ENCODE data around the gene EPSTI1.
"Not testable (repeated sequence)": the region's sequence is repeated elsewhere in the genome, so short reads cannot be mapped to it uniquely, and the experiment has no call there.

EPSTI1 gene

DNA sequence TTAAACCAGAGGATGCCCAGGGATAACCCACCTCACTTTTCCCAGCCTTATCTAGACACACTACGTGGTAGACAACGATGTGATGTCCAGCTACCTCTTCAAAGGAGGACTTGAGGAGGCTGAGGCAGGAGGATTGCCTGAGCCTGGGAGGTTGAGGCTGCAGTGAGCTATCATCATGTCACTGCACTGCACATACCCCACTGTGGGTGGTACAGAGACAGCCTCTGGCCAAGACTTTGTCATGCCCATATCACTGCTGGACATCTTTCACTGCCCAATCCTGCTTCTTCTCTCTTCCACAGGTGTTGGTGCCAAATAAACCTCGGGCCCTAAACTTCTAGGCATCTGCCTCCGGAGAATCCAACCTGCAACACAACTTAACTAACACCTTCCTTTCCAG, 124.8 kb downstream of the EPSTI1 start:
- H3K9ac ChIP-seq (ENCODE audit: low read length), result no peak overlapping the region
- H4K12ac ChIP-seq (ENCODE audit: low read depth, low read length), result no peak overlapping the region
- H2AK5ac ChIP-seq (ENCODE audit: low read length), result no peak overlapping the region
- no peak overlapping the region for H2BK12ac ChIP-seq (ENCODE audit: low read length)
- WGBS (ENCODE audit: extremely low coverage, insufficient coverage, insufficient read length), result no CpG with 5 or more reads among the region's 4 CpGs
- H2AFZ ChIP-seq (ENCODE audit: insufficient read depth, low read length, poor library complexity), result no peak overlapping the region
- H3K79me1 ChIP-seq (ENCODE audit: low read length), result no peaks in the 10 kb centered on the region
- H3K27ac ChIP-seq (ENCODE audit: low read depth, low read length), result no peak overlapping the region
- H3K4me1 ChIP-seq (ENCODE audit: control insufficient read depth in 1 of 2, insufficient read depth in 2 of 2, low read length in 2 of 2), result peaks cover 2 to 3% of the 10 kb centered on the region in 2 experiments
- H3K79me2 ChIP-seq (ENCODE audit: control insufficient read depth, insufficient read depth, low read length, poor library complexity), result no peaks in the 10 kb centered on the region
- H2BK5ac ChIP-seq (ENCODE audit: low read depth, low read length, poor library complexity), result no peak overlapping the region
- H3K4ac ChIP-seq (ENCODE audit: low read depth, low read length), result no peak overlapping the region
- no peak overlapping the region for H2BK120ac ChIP-seq (ENCODE audit: insufficient read depth, low read length, poor library complexity)
- no peak overlapping the region for H3K23ac ChIP-seq (ENCODE audit: low read length)
- no peak overlapping the region for H4K8ac ChIP-seq (ENCODE audit: low read depth, low read length)
- H4K91ac ChIP-seq (ENCODE audit: low read depth, low read length), result no peak overlapping the region
- no peaks in the 10 kb centered on the region for H3K9me3 ChIP-seq (ENCODE audit: insufficient read depth, low read depth, low read length)
- no peak overlapping the region for H3K4me2 ChIP-seq (ENCODE audit: low read length)
- H3K18ac ChIP-seq (ENCODE audit: low read length), result no peak overlapping the region
- H3K14ac ChIP-seq (ENCODE audit: low read length), result no peak overlapping the region
- no peak for DNase-seq
- no peaks in the 10 kb centered on the region for H3K27me3 ChIP-seq (ENCODE audit: insufficient read depth, low read length)
- no peaks in the 10 kb centered on the region for H3K36me3 ChIP-seq (ENCODE audit: control insufficient read depth in 1 of 2, insufficient read depth in 2 of 2, low read length in 2 of 2)
- no peak overlapping the region for H3K4me3 ChIP-seq (ENCODE audit: low read depth, low read length)

DNA sequence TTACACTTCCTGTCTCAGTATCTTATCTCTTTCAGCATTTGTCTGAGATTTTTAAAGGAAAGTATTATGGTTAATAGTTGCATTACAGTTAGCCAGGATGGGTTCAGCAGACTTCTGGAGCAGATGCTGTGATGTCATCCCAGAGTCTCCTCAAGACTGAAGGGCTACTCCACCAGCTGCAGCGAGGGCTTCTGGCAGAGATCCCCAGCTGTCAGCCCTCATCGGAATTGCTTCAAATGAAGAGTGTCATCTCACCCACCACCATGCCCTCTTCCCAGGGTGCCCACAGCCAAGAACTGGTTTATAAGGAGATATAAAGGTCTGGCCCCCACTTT, 126.3 kb downstream of the EPSTI1 start:
- H2AK5ac ChIP-seq (ENCODE audit: low read length), result no peak overlapping the region
- no peaks in the 10 kb centered on the region for H3K9me3 ChIP-seq (ENCODE audit: insufficient read depth, low read depth, low read length)
- no peak overlapping the region for H3K9ac ChIP-seq (ENCODE audit: low read length)
- no peak overlapping the region for H3K4me2 ChIP-seq (ENCODE audit: low read length)
- H4K8ac ChIP-seq (ENCODE audit: low read depth, low read length), result no peak overlapping the region
- no peaks in the 10 kb centered on the region for H3K79me2 ChIP-seq (ENCODE audit: control insufficient read depth, insufficient read depth, low read length, poor library complexity)
- no peak overlapping the region for H3K23ac ChIP-seq (ENCODE audit: low read length)
- peaks cover 2 to 3% of the 10 kb centered on the region in 2 experiments for H3K4me1 ChIP-seq (ENCODE audit: control insufficient read depth in 1 of 2, insufficient read depth in 2 of 2, low read length in 2 of 2)
- no peaks in the 10 kb centered on the region for H3K27me3 ChIP-seq (ENCODE audit: insufficient read depth, low read length)
- no peak overlapping the region for H3K4me3 ChIP-seq (ENCODE audit: low read depth, low read length)
- H3K79me1 ChIP-seq (ENCODE audit: low read length), result no peaks in the 10 kb centered on the region
- H3K14ac ChIP-seq (ENCODE audit: low read length), result no peak overlapping the region
- no peak overlapping the region for H4K12ac ChIP-seq (ENCODE audit: low read depth, low read length)
- no peak overlapping the region for H2BK5ac ChIP-seq (ENCODE audit: low read depth, low read length, poor library complexity)
- no peak overlapping the region for H4K91ac ChIP-seq (ENCODE audit: low read depth, low read length)
- no peak for DNase-seq
- no peak overlapping the region for H2BK12ac ChIP-seq (ENCODE audit: low read length)
- no CpG with 5 or more reads among the region's 2 CpGs for WGBS (ENCODE audit: extremely low coverage, insufficient coverage, insufficient read length)
- no peak overlapping the region for H2BK120ac ChIP-seq (ENCODE audit: insufficient read depth, low read length, poor library complexity)
- no peak overlapping the region for H2AFZ ChIP-seq (ENCODE audit: insufficient read depth, low read length, poor library complexity)
- no peaks in the 10 kb centered on the region for H3K36me3 ChIP-seq (ENCODE audit: control insufficient read depth in 1 of 2, insufficient read depth in 2 of 2, low read length in 2 of 2)
- no peak overlapping the region for H3K4ac ChIP-seq (ENCODE audit: low read depth, low read length)
- H3K27ac ChIP-seq (ENCODE audit: low read depth, low read length), result no peak overlapping the region
- H3K18ac ChIP-seq (ENCODE audit: low read length), result no peak overlapping the region

DNA sequence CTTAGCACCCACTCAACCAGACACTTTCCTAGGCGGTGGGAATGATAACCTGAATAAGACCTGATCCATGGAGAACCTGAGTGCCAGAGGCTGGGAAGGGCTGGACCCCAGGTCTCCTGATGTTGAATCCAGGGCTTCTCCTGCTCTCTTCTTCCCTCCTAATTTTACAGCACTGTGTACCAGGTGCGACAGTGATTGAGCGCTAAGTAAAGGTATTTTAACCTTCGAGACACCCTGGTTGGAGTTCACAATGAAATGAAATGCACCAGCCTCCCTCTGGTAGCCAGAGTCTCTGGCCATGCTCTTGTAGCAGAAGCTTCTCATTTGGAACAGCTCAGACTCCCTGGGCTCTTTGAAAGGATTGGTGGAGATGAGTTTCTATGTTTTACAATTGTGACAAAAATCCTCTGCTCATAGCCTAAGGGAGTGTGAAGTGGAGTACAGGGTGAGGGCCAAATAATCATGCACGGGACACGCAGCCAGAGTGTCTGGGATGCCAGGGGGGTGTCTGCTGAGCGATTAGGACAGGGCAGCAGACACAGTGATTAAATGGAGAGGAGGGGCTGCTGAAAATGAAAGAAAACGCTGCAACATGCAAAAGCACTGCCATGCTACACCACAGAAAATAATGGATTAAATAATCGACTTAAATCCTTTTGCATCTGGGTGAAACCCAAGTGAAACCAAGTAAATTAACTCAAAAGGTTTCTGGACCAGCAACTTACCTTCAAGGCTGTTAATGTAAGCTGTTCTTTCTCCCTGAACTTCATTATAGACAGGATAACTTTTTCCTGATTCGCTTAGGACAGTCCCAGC, 126.9 kb downstream of the EPSTI1 start:
- no peak overlapping the region for H2BK120ac ChIP-seq (ENCODE audit: insufficient read depth, low read length, poor library complexity)
- H2BK12ac ChIP-seq (ENCODE audit: low read length), result no peak overlapping the region
- no peak overlapping the region for H4K8ac ChIP-seq (ENCODE audit: low read depth, low read length)
- no peak overlapping the region for H3K27ac ChIP-seq (ENCODE audit: low read depth, low read length)
- H2AFZ ChIP-seq (ENCODE audit: insufficient read depth, low read length, poor library complexity), result no peak overlapping the region
- no peaks in the 10 kb centered on the region for H3K79me1 ChIP-seq (ENCODE audit: low read length)
- no peak overlapping the region for H3K9ac ChIP-seq (ENCODE audit: low read length)
- H3K36me3 ChIP-seq (ENCODE audit: control insufficient read depth in 1 of 2, insufficient read depth in 2 of 2, low read length in 2 of 2), result no peaks in the 10 kb centered on the region
- no peak for DNase-seq
- no peak overlapping the region for H4K12ac ChIP-seq (ENCODE audit: low read depth, low read length)
- H2AK5ac ChIP-seq (ENCODE audit: low read length), result no peak overlapping the region
- no peak overlapping the region for H4K91ac ChIP-seq (ENCODE audit: low read depth, low read length)
- WGBS (ENCODE audit: extremely low coverage, insufficient coverage, insufficient read length), result no CpG with 5 or more reads among the region's 10 CpGs
- H3K4me2 ChIP-seq (ENCODE audit: low read length), result no peak overlapping the region
- no peak overlapping the region for H3K14ac ChIP-seq (ENCODE audit: low read length)
- H3K4me1 ChIP-seq (ENCODE audit: control insufficient read depth in 1 of 2, insufficient read depth in 2 of 2, low read length in 2 of 2), result peaks cover 2 to 3% of the 10 kb centered on the region in 2 experiments
- no peak overlapping the region for H2BK5ac ChIP-seq (ENCODE audit: low read depth, low read length, poor library complexity)
- no peak overlapping the region for H3K23ac ChIP-seq (ENCODE audit: low read length)
- no peak overlapping the region for H3K4ac ChIP-seq (ENCODE audit: low read depth, low read length)
- no peak overlapping the region for H3K18ac ChIP-seq (ENCODE audit: low read length)
- H3K9me3 ChIP-seq (ENCODE audit: insufficient read depth, low read depth, low read length), result no peaks in the 10 kb centered on the region
- no peak overlapping the region for H3K4me3 ChIP-seq (ENCODE audit: low read depth, low read length)
- no peaks in the 10 kb centered on the region for H3K27me3 ChIP-seq (ENCODE audit: insufficient read depth, low read length)
- no peaks in the 10 kb centered on the region for H3K79me2 ChIP-seq (ENCODE audit: control insufficient read depth, insufficient read depth, low read length, poor library complexity)

DNA sequence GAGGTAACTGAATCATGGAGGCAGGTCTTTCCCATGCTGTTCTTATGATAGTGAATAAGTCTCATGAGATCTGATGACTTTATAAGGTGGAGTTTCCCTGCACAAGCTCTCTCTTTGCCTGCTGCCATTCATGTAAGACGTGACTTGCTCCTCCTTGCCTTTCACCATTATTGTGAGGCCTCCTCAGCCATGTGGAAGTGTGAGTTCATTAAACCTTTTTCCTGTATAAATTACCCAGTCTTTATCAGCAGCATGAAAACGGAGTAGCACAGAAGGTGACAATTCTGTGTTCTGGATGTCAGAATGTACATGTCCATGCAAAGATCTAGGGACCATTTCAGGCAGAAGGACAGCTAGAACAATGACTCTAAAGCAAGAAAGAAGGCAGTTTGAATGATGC, 129.7 kb downstream of the EPSTI1 start:
- not testable (repeated sequence) for H2AK5ac ChIP-seq (ENCODE audit: low read length); H3K27me3 ChIP-seq (ENCODE audit: insufficient read depth, low read length); H3K79me1 ChIP-seq (ENCODE audit: low read length); H3K4me3 ChIP-seq (ENCODE audit: low read depth, low read length); H4K8ac ChIP-seq (ENCODE audit: low read depth, low read length); H3K14ac ChIP-seq (ENCODE audit: low read length); H4K91ac ChIP-seq (ENCODE audit: low read depth, low read length); H2AFZ ChIP-seq (ENCODE audit: insufficient read depth, low read length, poor library complexity); H3K18ac ChIP-seq (ENCODE audit: low read length); H2BK120ac ChIP-seq (ENCODE audit: insufficient read depth, low read length, poor library complexity); H4K12ac ChIP-seq (ENCODE audit: low read depth, low read length); H3K36me3 ChIP-seq (ENCODE audit: control insufficient read depth in 1 of 2, insufficient read depth in 2 of 2, low read length in 2 of 2); H3K4me1 ChIP-seq (ENCODE audit: control insufficient read depth in 1 of 2, insufficient read depth in 2 of 2, low read length in 2 of 2); H3K79me2 ChIP-seq (ENCODE audit: control insufficient read depth, insufficient read depth, low read length, poor library complexity); DNase-seq; H3K9ac ChIP-seq (ENCODE audit: low read length); H3K27ac ChIP-seq (ENCODE audit: low read depth, low read length); H3K4me2 ChIP-seq (ENCODE audit: low read length); H3K9me3 ChIP-seq (ENCODE audit: insufficient read depth, low read depth, low read length); H2BK12ac ChIP-seq (ENCODE audit: low read length); H3K4ac ChIP-seq (ENCODE audit: low read depth, low read length); H2BK5ac ChIP-seq (ENCODE audit: low read depth, low read length, poor library complexity); H3K23ac ChIP-seq (ENCODE audit: low read length)
- WGBS (ENCODE audit: extremely low coverage, insufficient coverage, insufficient read length), result no CpG with 5 or more reads among the region's 2 CpGs

Data from trophoblast cell (in vitro differentiated cells and primary cell).